Loucy (cell line): Measurements from ENCODE around the gene RAB22A.

Source experiments
- EZH2phosphoT487 ChIP-seq: fragments of 200-600 bp; IDR thresholded peaks from 2 replicates; pipeline ENCODE4 v1.6.1; 2018; ENCODE audit warnings: antibody characterized with exemption, mild to moderate bottlenecking, moderate library complexity, borderline replicate concordance
- TF ChIP-seq, protein P1 (sequence below): fragments of 200-600 bp; sonication (generic); conservative IDR thresholded peaks from 2 replicates; pipeline ENCODE4 v1.5.1; 2014; ENCODE audit warnings: mild to moderate bottlenecking, antibody characterized with exemption, low read length

DNA sequence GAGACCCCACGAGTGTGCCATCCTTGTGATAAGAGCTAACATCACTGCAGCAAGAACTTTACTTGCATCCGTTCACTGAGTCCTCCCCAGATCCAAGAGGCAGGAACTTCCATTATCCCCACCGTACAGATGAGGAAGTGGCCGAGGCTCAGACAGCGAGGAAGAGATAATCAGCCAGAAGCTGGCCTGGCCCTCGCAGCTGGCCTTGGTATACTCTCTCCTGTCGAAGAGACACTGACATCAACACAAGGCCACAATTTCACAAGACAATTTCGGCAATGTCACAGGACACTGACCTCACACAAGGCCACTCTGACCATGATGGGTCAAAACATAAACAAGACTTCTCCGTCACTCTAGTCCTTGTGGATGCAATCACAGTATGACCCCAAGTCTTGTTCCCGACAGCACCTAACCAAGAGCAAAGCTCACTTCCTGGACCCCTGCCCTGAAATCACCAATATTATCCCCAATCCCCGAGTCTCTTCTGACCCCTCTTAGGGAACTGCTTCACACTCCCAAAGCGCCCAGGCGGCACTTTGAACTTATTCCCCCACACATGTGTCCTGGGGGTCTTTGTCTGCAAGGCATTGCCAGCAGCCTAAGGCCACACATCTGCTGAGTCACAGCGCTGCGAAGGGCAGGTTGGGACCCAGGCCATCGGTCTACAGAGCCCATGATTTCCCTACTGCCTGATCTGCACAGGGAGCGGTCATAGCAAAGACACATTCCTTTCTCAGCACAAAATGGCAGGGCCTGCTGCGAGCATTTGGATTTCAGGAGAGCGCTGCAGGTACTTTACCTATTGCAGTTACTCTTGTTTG is 64.7 kb downstream of the RAB22A start:
- TF ChIP-seq, protein P1, sequence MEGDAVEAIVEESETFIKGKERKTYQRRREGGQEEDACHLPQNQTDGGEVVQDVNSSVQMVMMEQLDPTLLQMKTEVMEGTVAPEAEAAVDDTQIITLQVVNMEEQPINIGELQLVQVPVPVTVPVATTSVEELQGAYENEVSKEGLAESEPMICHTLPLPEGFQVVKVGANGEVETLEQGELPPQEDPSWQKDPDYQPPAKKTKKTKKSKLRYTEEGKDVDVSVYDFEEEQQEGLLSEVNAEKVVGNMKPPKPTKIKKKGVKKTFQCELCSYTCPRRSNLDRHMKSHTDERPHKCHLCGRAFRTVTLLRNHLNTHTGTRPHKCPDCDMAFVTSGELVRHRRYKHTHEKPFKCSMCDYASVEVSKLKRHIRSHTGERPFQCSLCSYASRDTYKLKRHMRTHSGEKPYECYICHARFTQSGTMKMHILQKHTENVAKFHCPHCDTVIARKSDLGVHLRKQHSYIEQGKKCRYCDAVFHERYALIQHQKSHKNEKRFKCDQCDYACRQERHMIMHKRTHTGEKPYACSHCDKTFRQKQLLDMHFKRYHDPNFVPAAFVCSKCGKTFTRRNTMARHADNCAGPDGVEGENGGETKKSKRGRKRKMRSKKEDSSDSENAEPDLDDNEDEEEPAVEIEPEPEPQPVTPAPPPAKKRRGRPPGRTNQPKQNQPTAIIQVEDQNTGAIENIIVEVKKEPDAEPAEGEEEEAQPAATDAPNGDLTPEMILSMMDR, result no peak
- TF ChIP-seq EZH2phosphoT487, result no peak
